GM18505 (cell line): Measurements from ENCODE around the gene SYNE2.
"Not testable (repeated sequence)": the region's sequence is repeated elsewhere in the genome, so short reads cannot be mapped to it uniquely, and the experiment has no call there.

Experiments used
- ATAC-seq: cut with Tn5 transposase; IDR thresholded peaks from one replicate; pipeline ENCODE4 v1.9.1; 2021; ENCODE audit not compliant: unreplicated experiment
- POLR2A ChIP-seq: IDR thresholded peaks from 4 replicates; pipeline ENCODE4 v1.6.1; 2011; ENCODE audit warnings: borderline replicate concordance; ENCODE audit not compliant: insufficient read depth, insufficient read length; ENCODE audit errors: extremely low read depth

The SYNE2 gene

GRCh38 chr14:64012720-64013119 is 159.9 kb downstream of the SYNE2 start:
- TF ChIP-seq POLR2A: no peak

GRCh38 chr14:64025479-64025878 is 172.7 kb downstream of the SYNE2 start:
- ATAC-seq: no peak
- TF ChIP-seq POLR2A: no peak

More at GRCh38 chr14:64012720-64013119, 159.9 kb downstream of the SYNE2 start:
- ATAC-seq: no peak

GRCh38 chr14:64026600-64026999 is 173.8 kb downstream of the SYNE2 start:
- TF ChIP-seq POLR2A: no peak
- no peak for ATAC-seq

GRCh38 chr14:64035143-64035542 is 182.3 kb downstream of the SYNE2 start:
- ATAC-seq: no peak
- no peak for TF ChIP-seq POLR2A

GRCh38 chr14:64037869-64038745 is 185.3 kb downstream of the SYNE2 start:
- ATAC-seq: not testable (repeated sequence)

GRCh38 chr14:64038841-64039542 is 186.2 kb downstream of the SYNE2 start:
- no peak for ATAC-seq
- TF ChIP-seq POLR2A: no peak

- TF ChIP-seq POLR2A: no peak
Observed at GRCh38 chr14:64040044-64040443, 187.2 kb downstream of the SYNE2 start.

GRCh38 chr14:64043296-64043695 is 190.5 kb downstream of the SYNE2 start:
- ATAC-seq: not testable (repeated sequence)

More at GRCh38 chr14:64040044-64040443, 187.2 kb downstream of the SYNE2 start:
- ATAC-seq: no peak

GRCh38 chr14:64045091-64045490 is 192.3 kb downstream of the SYNE2 start:
- ATAC-seq: no peak
- no peak for TF ChIP-seq POLR2A

- no peak for ATAC-seq
- TF ChIP-seq POLR2A: no peak
Observed at GRCh38 chr14:64049616-64050381, 197.0 kb downstream of the SYNE2 start.

- no peak for ATAC-seq
- no peak for TF ChIP-seq POLR2A
Observed at GRCh38 chr14:64053694-64054669, 201.2 kb downstream of the SYNE2 start.

- TF ChIP-seq POLR2A: no peak
- ATAC-seq: no peak
Observed at GRCh38 chr14:64059454-64060198, 206.8 kb downstream of the SYNE2 start.

GRCh38 chr14:64060199-64060545 is 207.4 kb downstream of the SYNE2 start:
- no peak for TF ChIP-seq POLR2A
- ATAC-seq: no peak
